G401 (cell line): ENCODE data around the gene JARID2. TPM values are rescaled to one million over a fixed set of nuclear protein-coding genes. Genes with fewer than 3 reads are reported as not detected.

Source experiments
- DNase-seq: peaks from one replicate; pipeline ENCODE4 v3.0.0-alpha.2; 2015; ENCODE audit warnings: low spot score
- in situ Hi-C: cut with HindIII; loops from 2 replicates; pipeline ENCODE4 v1.10.0; 2016; ENCODE audit warnings: low sequenced_read_pairs, mixed read lengths
- total RNA-seq: library from RNA; depleted of rRNA; stranded (reverse); fragments of >200 nt; shearing (Covaris generic); gene quantifications from 2 replicates; pipeline ENCODE4 v1.2.3, GENCODE V29; 2014

Gene JARID2
- total RNA-seq, 1 experiment from 2014 or later: 5.7 TPM

GRCh38 chr6:15303162-15303919 is 57.5 kb downstream of the JARID2 start:
- in situ Hi-C loops: no loop called here
- peak; percentile 40 for DNase-seq

- DNase-seq: no peak
- in situ Hi-C loops: no loop called here
Measured at GRCh38 chr6:15303920-15304291, 58.0 kb downstream of the JARID2 start.

GRCh38 chr6:15304337-15305042 is 58.6 kb downstream of the JARID2 start:
- DNase-seq: peak; percentile 44

GRCh38 chr6:15305496-15305895 is 59.6 kb downstream of the JARID2 start:
- in situ Hi-C loops: no loop called here
- DNase-seq: no peak

More at GRCh38 chr6:15304337-15305042, 58.6 kb downstream of the JARID2 start:
- in situ Hi-C loops: no loop called here

GRCh38 chr6:15305909-15306308 is 60.0 kb downstream of the JARID2 start:
- in situ Hi-C loops: no loop called here
- no peak for DNase-seq

GRCh38 chr6:15308435-15309213 is 62.8 kb downstream of the JARID2 start:
- peak; percentile 34 for DNase-seq

GRCh38 chr6:15309611-15310283 is 63.9 kb downstream of the JARID2 start:
- DNase-seq: peak; percentile 20

More at GRCh38 chr6:15308435-15309213, 62.8 kb downstream of the JARID2 start:
- in situ Hi-C loops: no loop called here

GRCh38 chr6:15310680-15311079 is 64.8 kb downstream of the JARID2 start:
- no peak for DNase-seq
- in situ Hi-C loops: no loop called here

More at GRCh38 chr6:15309611-15310283, 63.9 kb downstream of the JARID2 start:
- in situ Hi-C loops: no loop called here

- in situ Hi-C loops: no loop called here
Measured at GRCh38 chr6:15312500-15312899, 66.6 kb downstream of the JARID2 start.

GRCh38 chr6:15313367-15313766 is 67.5 kb downstream of the JARID2 start:
- in situ Hi-C loops: no loop called here
- peak; percentile 93 for DNase-seq

More at GRCh38 chr6:15312500-15312899, 66.6 kb downstream of the JARID2 start:
- peak; percentile 42 for DNase-seq

- DNase-seq: no peak
- in situ Hi-C loops: no loop called here
Measured at GRCh38 chr6:15316754-15317153, 70.9 kb downstream of the JARID2 start.

GRCh38 chr6:15317251-15317650 is 71.4 kb downstream of the JARID2 start:
- no peak for DNase-seq
- in situ Hi-C loops: no loop called here

- DNase-seq: no peak
- in situ Hi-C loops: no loop called here
Measured at GRCh38 chr6:15317934-15318902, 72.3 kb downstream of the JARID2 start.

GRCh38 chr6:15319677-15320076 is 73.8 kb downstream of the JARID2 start:
- in situ Hi-C loops: no loop called here
- no peak for DNase-seq

GRCh38 chr6:15320693-15321092 is 74.8 kb downstream of the JARID2 start:
- in situ Hi-C loops: no loop called here

GRCh38 chr6:15322184-15322583 is 76.3 kb downstream of the JARID2 start:
- in situ Hi-C loops: no loop called here
- DNase-seq: peak; percentile 28

More at GRCh38 chr6:15320693-15321092, 74.8 kb downstream of the JARID2 start:
- no peak for DNase-seq

- in situ Hi-C loops: no loop called here
- peak; percentile 70 for DNase-seq
Measured at GRCh38 chr6:15322781-15323536, 77.1 kb downstream of the JARID2 start.
